Transverse colon (tissue), 4 donors: Measurements from ENCODE around the gene KRT23. TPM values are rescaled to one million over a fixed set of nuclear protein-coding genes. Genes with fewer than 3 reads are reported as not detected.
A peak's percentile ranks its signal among the peaks of the same experiment; 100 is the strongest.

Experiments
- DNase-seq: peaks from one replicate; pipeline ENCODE4 v3.0.0-alpha.2; 2019
- H3K27ac ChIP-seq, 4 donors: fragments of 200-600 bp; sonication (generic); 2 replicates each; pipeline ENCODE4 v1.5.1; 2016 to 2018; ENCODE audit warnings: inconsistent platforms in 4 of 4
- H3K27me3 ChIP-seq: fragments of 200-600 bp; sonication (generic); 2 replicates; pipeline ENCODE4 v1.5.1; 2017; ENCODE audit warnings: inconsistent platforms
- H3K36me3 ChIP-seq, 4 donors: fragments of 200-600 bp; sonication (generic); 2 replicates each; pipeline ENCODE4 v1.5.1; 2017 to 2019; ENCODE audit warnings: inconsistent platforms in 4 of 4
- H3K4me1 ChIP-seq, 4 donors: fragments of 200-600 bp; sonication (generic); 2 replicates each; pipeline ENCODE4 v1.5.1; 2017 to 2020; ENCODE audit warnings: inconsistent platforms in 4 of 4
- H3K4me3 ChIP-seq, 4 donors: fragments of 200-600 bp; sonication (generic); 1 replicate in 1 of 4; 2 replicates in 3 of 4; pipeline versions ENCODE4 v1.5.1 to v1.6.1; 2017 to 2019; ENCODE audit warnings: inconsistent platforms in 4 of 4
- H3K9me3 ChIP-seq, 2 donors: fragments of 200-600 bp; sonication (generic); 2 replicates each; pipeline ENCODE4 v1.5.1; 2017 to 2019; ENCODE audit warnings: inconsistent platforms in 2 of 2
- CTCF ChIP-seq, 5 experiments: fragments of 200-600 bp in 3 of 5; fragments of 450-650 bp in 2 of 5; sonication (generic) in 3 of 5; IDR thresholded peaks; 1 replicate in 2 of 5; 2 replicates in 3 of 5; pipeline ENCODE4 v1.5.1; 2016 to 2017; ENCODE audit warnings: antibody characterized with exemption in 5 of 5, inconsistent platforms in 3 of 5, mild to moderate bottlenecking in 2 of 5, moderate library complexity in 1 of 5
- EP300 ChIP-seq: sonication (generic); formaldehyde crosslinking; IDR thresholded peaks from one replicate; pipeline ENCODE4 v1.6.1; 2017; ENCODE audit warnings: antibody characterized with exemption, low read depth
- POLR2A ChIP-seq: fragments of 450-650 bp; IDR thresholded peaks from one replicate; pipeline ENCODE4 v1.6.1; 2016; ENCODE audit warnings: antibody characterized with exemption, mild to moderate bottlenecking, moderate library complexity
- POLR2AphosphoS5 ChIP-seq, 3 donors: sonication (generic); formaldehyde crosslinking; IDR thresholded peaks; one replicate each; pipeline ENCODE4 v1.6.1; 2016; ENCODE audit warnings: antibody characterized with exemption in 3 of 3
- WGBS, 2 donors: methylation state at CpG; one replicate each; pipeline ENCODE4 v1.1.5; 2018; ENCODE audit warnings: low coverage in 1 of 2; 5-methylcytosine and 5-hydroxymethylcytosine counted together
- in situ Hi-C, 4 donors: fragments of 200-750 bp; cut with MboI; loops; one replicate each; pipeline versions ENCODE4 v1.15.0 to v1.15.1; 2017; ENCODE audit warnings: low sequenced_read_pairs in 3 of 4, low pct_ligation_motif_present in 1 of 4, low pct_unique_long_range_greater_than_20kb in 1 of 4
- intact Hi-C: fragments of 100-400 bp; cut with DNase I; formaldehyde crosslinking; loops from one replicate; pipeline ENCODE4 v1.15.1; 2023; ENCODE audit warnings: low total_unique reads
- total RNA-seq, 4 donors: library from RNA; depleted of rRNA; stranded (reverse); fragments of >200 nt; gene quantifications; one replicate each; pipeline ENCODE4 v1.1.0, GENCODE V29; 2016

KRT23 gene
- total RNA-seq, 4 donors from 2014 or later: 1.1 to 2.5 TPM; not detected in 2

- in situ Hi-C loops (loop anchor here (10.0 to 25.0 kb wide), 5 partner anchors 631 to 758 kb away; partner anchors contain the start of gene KRT19 (in 1 of the 4)), intact Hi-C loops (loop anchor here (10.0 kb wide), 1 partner anchor 758 kb away; no protein-coding TSS in a partner anchor)
- no peaks in the 10 kb centered on the region for H3K27me3 ChIP-seq
- no peak overlapping the region for H3K27ac ChIP-seq
- peaks cover 9 to 33% (median 22%) of the 10 kb centered on the region in 4 donors for H3K4me1 ChIP-seq
- WGBS, 2 donors: 90 to 92% methylated on average over 4 of the region's 4 CpGs
- no peak for TF ChIP-seq POLR2A
- TF ChIP-seq CTCF (IDR thresholded peaks at IDR 0.05): no peak
- no peak for TF ChIP-seq EP300
- TF ChIP-seq POLR2AphosphoS5 (IDR thresholded peaks at IDR 0.05): no peak
- H3K4me3 ChIP-seq: no peak overlapping the region
- no peaks in the 10 kb centered on the region for H3K9me3 ChIP-seq
- H3K36me3 ChIP-seq: no peaks in the 10 kb centered on the region
- DNase-seq: no peak
Observed at GRCh38 chr17:40906613-40907012, 30.8 kb downstream of the KRT23 start.

GRCh38 chr17:40905370-40905769, 32.1 kb downstream of the KRT23 start:
- peak overlapping the region in 3 of 4 donors; percentile 84 to 90 (median 86) for H3K27ac ChIP-seq
- no peaks in the 10 kb centered on the region for H3K36me3 ChIP-seq
- H3K4me1 ChIP-seq: peaks cover 9 to 37% (median 32%) of the 10 kb centered on the region in 4 donors
- no peak for DNase-seq
- no peaks in the 10 kb centered on the region for H3K9me3 ChIP-seq
- 89 to 100% methylated on average over 2 to 5 of the region's 5 CpGs for WGBS, 2 donors
- no peak for TF ChIP-seq EP300
- TF ChIP-seq POLR2A: no peak
- TF ChIP-seq POLR2AphosphoS5 (IDR thresholded peaks at IDR 0.05): no peak
- TF ChIP-seq CTCF (IDR thresholded peaks at IDR 0.05): no peak
- in situ Hi-C loops (loop anchor here (10.0 to 25.0 kb wide), 5 partner anchors 632 to 759 kb away; partner anchors contain the start of gene KRT19 (in 1 of the 4)), intact Hi-C loops (loop anchor here (10.0 kb wide), 1 partner anchor 759 kb away; no protein-coding TSS in a partner anchor)
- H3K4me3 ChIP-seq: no peak overlapping the region
- H3K27me3 ChIP-seq: no peaks in the 10 kb centered on the region

- DNase-seq: peak; percentile 69
- Histone ChIP-seq H3K36me3 (no peaks in the 10 kb centered on the region), H3K9me3 (no peaks in the 10 kb centered on the region), H3K27me3 (no peaks in the 10 kb centered on the region), H3K27ac (peak overlapping the region; percentile 81 to 90 (median 85)), H3K4me3 (peak overlapping the region in 1 of 4 donors; percentile 30), H3K4me1 (peaks cover 3 to 29% (median 22%) of the 10 kb centered on the region in 4 donors)
- intact Hi-C loops: loop anchor here (10.0 kb wide), 1 partner anchor 762 kb away; no protein-coding TSS in a partner anchor
- in situ Hi-C loops: loop anchor here (10.0 to 25.0 kb wide), 5 partner anchors 634 to 762 kb away; partner anchors contain the start of gene KRT19 (in 1 of the 4)
- TF ChIP-seq EP300 (peak; percentile 41), POLR2AphosphoS5 (IDR thresholded peaks at IDR 0.05) (peak in 2 of 3 donors; percentile 55 to 66), POLR2A (peak; percentile 38), CTCF (IDR thresholded peaks at IDR 0.05) (peak in 1 of 5 experiments; percentile 19)
- WGBS, 2 donors: 22 to 52% methylated on average over 9 to 12 of the region's 12 CpGs
Observed at GRCh38 chr17:40903129-40903847, 34.2 kb downstream of the KRT23 start.

GRCh38 chr17:40902498-40902897, 34.9 kb downstream of the KRT23 start:
- Histone ChIP-seq H3K9me3 (no peaks in the 10 kb centered on the region), H3K36me3 (no peaks in the 10 kb centered on the region), H3K27ac (peak overlapping the region; percentile 81 to 90 (median 85)), H3K27me3 (no peaks in the 10 kb centered on the region), H3K4me3 (peak overlapping the region in 2 of 4 donors; percentile 5 to 30), H3K4me1 (peaks cover 3 to 29% (median 22%) of the 10 kb centered on the region in 4 donors)
- intact Hi-C loops (loop anchor here (10.0 kb wide), 1 partner anchor 762 kb away; no protein-coding TSS in a partner anchor), in situ Hi-C loops (loop anchor here (10.0 to 25.0 kb wide), 5 partner anchors 635 to 762 kb away; partner anchors contain the start of gene KRT19 (in 1 of the 4))
- TF ChIP-seq EP300 (no peak), POLR2AphosphoS5 (IDR thresholded peaks at IDR 0.05) (no peak), POLR2A (no peak), CTCF (IDR thresholded peaks at IDR 0.05) (no peak)
- 51% methylated on average over 4 of the region's 4 CpGs; no CpG with 5 or more reads in 1 of the 2 donors for WGBS, 2 donors
- no peak for DNase-seq
